ENCODE data around the gene CAND2.

DNA sequence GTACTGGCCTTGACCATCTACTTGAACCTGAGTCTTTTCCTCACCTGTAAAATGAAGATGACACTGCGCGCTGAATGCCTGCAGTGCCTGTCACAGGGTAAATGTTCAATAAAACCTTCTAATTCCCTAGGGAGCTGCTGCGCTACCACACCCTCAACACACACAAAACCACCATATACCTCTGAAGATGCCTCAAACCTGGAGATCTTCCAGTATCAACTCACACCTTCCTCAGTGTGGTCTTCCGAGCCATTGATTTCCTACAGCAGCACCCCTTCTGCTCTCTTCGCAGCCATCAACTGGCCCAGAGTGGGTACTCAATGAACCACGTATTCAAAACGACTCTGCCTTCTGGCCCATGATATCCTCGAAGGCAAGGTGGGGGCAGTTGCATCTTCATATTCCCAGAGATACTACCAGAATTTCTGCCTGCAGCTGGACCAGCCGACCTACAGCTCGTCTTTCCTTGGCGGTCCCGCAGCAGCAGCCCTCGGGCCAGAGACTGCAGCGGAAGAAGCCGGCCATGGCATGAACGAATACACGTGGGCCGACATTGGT is 44.2 kb downstream of the CAND2 start:
- TF ChIP-seq, protein P1, sequence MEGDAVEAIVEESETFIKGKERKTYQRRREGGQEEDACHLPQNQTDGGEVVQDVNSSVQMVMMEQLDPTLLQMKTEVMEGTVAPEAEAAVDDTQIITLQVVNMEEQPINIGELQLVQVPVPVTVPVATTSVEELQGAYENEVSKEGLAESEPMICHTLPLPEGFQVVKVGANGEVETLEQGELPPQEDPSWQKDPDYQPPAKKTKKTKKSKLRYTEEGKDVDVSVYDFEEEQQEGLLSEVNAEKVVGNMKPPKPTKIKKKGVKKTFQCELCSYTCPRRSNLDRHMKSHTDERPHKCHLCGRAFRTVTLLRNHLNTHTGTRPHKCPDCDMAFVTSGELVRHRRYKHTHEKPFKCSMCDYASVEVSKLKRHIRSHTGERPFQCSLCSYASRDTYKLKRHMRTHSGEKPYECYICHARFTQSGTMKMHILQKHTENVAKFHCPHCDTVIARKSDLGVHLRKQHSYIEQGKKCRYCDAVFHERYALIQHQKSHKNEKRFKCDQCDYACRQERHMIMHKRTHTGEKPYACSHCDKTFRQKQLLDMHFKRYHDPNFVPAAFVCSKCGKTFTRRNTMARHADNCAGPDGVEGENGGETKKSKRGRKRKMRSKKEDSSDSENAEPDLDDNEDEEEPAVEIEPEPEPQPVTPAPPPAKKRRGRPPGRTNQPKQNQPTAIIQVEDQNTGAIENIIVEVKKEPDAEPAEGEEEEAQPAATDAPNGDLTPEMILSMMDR (IDR thresholded peaks at IDR 0.05) = no peak
- TF ChIP-seq POLR2A (IDR thresholded peaks at IDR 0.05) = no peak
